Stimulated activated CD4-positive, alpha-beta T cell treated with anti-CD3 and anti-CD28 coated beads, Interleukin-4, amount 100 ng/mL, for 24 hours (primary cell): ENCODE results near the gene MACROD2.

ENCODE experiments used
- DNase-seq: peaks from one replicate; pipeline ENCODE4 v3.0.0-alpha.2; 2020

Gene MACROD2

GRCh38 chr20:15812696-15813095, 1817.4 kb downstream of the MACROD2 start:
- DNase-seq, result no peak

DNA sequence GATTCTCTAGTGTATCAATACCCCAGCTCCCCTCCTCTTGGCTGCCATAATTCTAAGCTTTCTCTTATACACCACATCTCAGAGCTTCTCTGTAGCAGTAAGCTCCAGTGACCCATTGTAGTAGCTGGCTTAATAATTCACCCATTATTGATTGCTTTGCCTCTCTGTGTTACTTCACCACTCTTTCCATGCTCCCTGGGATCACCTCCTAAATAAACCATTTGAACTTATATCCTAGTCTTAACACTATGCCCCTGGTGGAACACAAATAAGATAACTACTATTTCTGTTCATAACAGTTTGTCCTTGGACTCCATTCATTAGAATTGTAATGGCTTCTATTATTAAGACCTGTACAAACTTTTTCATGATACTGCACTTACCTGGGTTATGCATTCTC, 1819.0 kb downstream of the MACROD2 start:
- DNase-seq, result no peak

GRCh38 chr20:15814911-15815310, 1819.6 kb downstream of the MACROD2 start:
- no peak for DNase-seq

GRCh38 chr20:15817351-15817750, 1822.0 kb downstream of the MACROD2 start:
- no peak for DNase-seq

- no peak for DNase-seq
These were observed 1823.3 kb downstream of the MACROD2 start for GRCh38 chr20:15818651-15819071.

DNA sequence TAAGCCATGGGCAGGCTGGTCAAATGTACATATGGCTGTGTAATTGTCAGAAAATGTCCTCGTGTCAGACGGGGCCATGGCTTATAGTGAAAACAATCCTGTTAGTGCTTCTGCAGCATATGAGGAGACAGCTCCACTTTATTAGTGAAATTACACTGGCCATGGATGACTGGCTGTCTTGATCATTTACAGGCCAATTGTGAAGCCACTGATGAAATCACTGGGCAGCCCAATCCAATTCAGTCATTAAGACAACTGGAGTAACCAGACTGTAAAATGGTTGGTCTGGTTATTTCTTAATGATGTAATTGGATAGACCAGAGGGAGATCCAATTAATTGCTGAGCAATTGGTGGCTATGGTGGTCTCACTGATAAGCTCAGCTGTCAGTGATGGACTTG, 1828.4 kb downstream of the MACROD2 start:
- DNase-seq, result no peak

DNA sequence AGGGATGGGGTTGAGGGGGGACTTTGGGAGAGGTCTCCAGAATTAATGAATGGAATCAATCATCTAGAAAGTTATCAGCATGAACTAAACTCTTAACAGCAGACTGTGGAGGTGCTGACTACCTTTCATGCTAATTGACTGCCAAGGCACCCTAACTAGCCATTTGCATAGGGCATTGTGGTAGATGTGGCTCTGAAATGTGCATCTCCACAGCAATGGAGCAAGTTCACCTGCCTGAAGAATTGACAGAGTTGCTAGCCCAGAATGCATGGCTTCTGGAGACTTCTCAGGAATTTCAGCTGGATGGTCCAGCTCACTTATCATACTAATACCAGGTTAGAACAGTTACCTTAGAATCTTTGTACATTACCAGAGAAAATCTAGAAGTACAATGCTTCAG, 1832.3 kb downstream of the MACROD2 start:
- no peak for DNase-seq

DNA sequence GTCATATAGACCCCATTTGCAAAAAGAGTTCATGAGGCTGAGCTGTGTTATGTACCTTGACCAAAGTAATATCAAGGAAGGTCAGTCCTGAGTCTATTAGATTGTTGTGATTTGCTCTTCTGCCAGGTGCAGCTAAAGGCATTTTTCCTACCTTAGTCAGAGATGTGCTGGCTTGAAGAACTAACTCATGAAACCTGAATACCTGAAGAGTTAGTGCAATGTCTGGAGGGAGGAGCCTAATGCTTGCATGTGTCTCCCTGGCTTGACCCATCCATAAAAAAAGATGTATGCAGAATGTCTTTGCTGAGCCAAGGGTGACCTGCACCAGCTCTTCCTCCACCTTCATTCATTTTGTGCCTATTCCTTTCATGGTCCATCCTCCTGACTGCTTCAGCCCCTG, 1835.9 kb downstream of the MACROD2 start:
- DNase-seq, result no peak

DNA sequence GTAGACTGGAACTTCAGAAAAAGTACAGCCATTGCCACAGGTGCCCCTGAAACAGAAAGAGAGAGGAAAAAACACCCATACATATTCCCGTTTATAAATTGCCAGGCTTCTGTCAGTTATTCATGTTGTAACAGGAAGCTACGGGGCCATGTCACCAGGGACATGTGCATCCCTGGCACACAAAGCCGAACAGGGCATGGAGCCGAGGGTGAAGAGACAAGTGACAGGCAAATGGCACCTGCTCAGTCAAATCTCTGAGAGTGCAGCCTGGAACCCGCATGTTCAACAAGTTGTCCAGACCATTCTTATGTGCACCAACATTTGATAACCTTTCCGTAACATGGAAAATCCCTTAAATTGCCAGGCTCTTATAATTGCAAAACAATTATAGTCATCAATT, 1837.2 kb downstream of the MACROD2 start:
- no peak for DNase-seq

GRCh38 chr20:15834857-15835256, 1839.5 kb downstream of the MACROD2 start:
- DNase-seq, result no peak

- no peak for DNase-seq
These were observed 1840.5 kb downstream of the MACROD2 start for GRCh38 chr20:15835811-15836210.

DNA sequence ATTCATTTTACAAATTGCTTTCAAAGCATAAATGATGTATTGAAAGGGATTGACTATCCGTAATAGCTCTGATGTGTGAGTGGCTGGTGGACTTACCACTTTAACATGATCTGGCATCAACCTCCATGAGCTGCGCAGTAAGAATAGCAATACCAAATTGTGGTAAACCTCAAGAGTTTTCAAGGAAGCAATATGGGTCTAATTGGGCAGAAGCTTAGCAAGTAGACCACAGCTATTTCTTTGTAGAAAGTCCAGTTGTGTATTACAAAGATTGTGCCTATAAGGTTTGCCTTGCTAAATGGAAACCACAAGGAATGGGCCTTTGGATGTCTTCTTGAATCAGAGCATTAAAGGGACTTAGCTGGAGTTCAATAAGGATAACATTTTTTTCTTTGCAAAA, 1841.3 kb downstream of the MACROD2 start:
- DNase-seq, result no peak

- no peak for DNase-seq
These were observed 1842.2 kb downstream of the MACROD2 start for GRCh38 chr20:15837563-15837962.

DNA sequence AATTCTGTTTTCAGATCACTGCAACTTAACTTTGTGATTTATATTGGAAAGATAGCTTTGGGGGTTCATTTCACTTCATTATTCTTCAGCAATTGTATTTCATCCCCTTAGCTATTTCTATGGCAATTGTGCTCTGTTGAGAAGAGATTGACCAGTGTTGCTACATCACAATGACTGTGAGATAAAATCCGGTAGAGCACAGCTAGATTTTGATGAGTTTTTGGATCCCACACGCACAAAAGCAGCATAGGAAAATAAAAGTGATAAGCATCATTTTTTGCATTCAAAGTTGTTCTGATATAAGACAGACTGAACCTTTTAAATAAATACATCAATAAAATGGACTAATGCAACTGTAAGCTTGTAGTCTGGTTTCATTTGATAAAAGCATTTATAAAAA, 1843.2 kb downstream of the MACROD2 start:
- no peak for DNase-seq

DNA sequence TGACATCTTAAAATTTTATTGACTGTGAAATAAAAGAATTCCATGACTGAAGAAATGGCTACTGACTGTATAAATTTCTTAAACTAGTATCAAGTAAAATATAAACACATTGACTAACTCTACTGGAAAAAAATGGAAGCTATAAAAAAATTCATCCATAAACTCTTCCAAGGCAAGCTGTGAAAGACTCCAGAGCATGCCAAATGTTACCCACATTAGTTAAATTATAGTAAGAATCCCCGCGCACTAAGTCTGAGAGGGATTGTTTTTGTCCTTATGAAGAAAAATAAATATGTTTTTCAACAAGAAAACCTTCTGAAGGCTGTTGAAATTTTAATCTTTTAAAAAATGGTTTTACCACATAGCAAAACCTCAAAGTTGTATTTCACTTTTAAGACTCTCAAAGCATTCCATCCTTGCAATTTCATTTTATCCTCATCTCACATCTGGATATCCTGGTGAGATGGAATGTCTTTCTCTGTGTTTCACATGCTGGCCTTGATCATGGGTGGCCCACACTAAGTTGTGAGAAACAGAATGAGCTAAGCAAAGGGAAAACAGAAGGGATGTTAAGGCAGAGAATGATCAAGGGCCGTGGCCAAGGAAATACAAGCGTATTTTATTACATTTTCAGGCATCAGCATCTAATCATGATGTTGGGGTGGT, 1845.5 kb downstream of the MACROD2 start:
- DNase-seq, result no peak

GRCh38 chr20:15842872-15843271, 1847.6 kb downstream of the MACROD2 start:
- DNase-seq, result no peak

DNA sequence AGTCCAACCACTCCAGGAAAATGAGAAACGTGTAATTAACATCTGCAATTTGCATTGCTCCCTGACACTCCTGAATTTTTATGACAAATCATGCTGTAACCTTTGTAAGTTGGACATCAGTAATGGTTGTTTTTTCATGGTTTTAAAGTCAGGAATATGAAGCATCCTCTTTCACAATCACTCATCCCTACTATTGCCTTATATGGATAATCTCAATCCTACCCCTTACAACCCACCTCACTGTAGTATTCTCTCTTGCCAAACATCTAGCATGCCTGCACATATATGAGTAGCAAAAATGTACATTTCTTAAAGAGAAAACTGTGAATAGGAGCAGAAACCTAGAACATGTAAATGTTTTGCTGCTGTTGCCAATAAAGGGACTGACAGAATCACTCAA, 1848.5 kb downstream of the MACROD2 start:
- no peak for DNase-seq

GRCh38 chr20:15847196-15847784, 1852.0 kb downstream of the MACROD2 start:
- no peak for DNase-seq

GRCh38 chr20:15848126-15848525, 1852.8 kb downstream of the MACROD2 start:
- no peak for DNase-seq

DNA sequence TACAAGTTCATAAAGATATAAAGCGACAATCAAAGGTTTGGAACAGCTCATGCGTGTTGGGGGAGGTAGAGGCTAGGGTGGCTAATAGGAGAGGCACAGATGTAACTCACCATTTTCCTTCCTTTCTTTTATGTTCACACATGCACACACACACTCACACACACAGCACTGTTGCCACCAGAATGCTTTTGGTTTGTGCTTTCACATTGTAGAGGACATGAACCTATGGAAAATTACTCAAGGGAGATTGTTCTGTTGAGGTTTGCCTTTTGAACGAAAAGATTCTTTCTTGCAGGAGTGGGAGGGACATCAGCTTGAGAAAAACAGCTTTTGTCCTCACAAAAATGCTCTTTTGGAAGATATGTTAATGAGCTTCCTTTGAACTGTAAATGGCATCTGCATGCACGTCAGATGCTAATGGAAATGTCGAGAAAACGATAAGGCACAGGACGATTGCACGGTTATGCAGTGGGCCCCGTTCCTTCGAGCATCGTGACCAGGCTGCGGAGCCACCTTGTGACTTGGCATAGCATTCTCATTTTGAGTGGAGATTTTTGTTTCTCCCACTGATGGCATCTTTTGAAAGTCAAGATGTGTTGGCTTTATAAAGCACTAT, 1853.8 kb downstream of the MACROD2 start:
- no peak for DNase-seq

GRCh38 chr20:15851576-15852215, 1856.4 kb downstream of the MACROD2 start:
- no peak for DNase-seq

DNA sequence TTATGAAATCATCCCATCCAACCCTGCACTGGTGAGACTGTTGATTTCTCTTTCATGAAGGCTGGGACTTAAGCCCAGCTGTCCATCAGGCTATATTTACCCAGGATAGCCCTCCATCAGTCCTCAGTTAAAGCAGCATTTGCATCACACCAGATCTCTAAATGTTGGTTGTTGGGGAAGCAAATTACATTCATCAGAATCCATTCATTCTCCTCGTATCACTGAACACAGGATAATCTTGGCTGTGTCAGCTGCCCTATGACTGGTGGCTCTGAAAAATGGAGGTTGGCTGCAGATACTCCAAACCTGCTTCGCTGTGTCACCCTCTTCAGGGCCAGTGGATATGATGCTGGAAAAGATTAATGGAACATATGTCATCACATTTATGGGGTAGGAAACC, 1859.6 kb downstream of the MACROD2 start:
- no peak for DNase-seq

DNA sequence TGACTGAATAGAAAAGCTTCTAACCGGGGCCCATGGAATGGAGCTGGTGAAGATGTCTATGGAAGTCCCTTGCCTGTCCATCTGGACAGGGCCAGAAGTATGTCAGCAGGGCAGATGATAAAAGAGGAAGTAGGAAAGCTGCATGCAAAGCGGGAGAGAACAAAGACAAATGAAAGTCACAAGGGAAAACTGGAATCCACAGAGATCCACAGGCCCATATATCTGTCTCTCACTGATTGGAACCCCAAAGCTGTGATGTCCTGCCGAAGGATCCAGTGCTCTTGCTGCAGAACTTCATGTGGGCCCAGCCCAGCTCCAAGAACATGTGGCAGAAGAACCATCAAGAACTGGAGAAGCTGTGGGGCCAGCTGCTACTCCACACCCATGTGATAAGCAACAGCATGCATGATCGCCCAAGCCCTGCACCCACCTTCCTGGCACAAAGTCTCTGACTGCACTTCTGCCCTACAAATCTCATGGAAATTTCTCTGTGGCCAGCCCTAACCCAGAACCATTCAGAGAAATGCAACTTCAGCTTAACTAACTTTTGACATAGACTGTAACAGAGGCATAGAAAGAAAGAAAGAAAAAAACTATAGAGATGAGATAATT, 1862.0 kb downstream of the MACROD2 start:
- no peak for DNase-seq

- no peak for DNase-seq
These were observed 1863.7 kb downstream of the MACROD2 start for GRCh38 chr20:15859061-15859460.
